HEK293 (cell line): ENCODE results near the gene PBX2.
A peak's percentile ranks its signal among the peaks of the same experiment; 100 is the strongest.

Experiments used
- CTCF ChIA-PET: fragments of 350-600 bp; formaldehyde crosslinking; extraction: SDS; loops from one replicate; lab custom pipeline; 2021; ENCODE audit warnings: antibody characterized with exemption; lab: Yijun Ruan, JAX
- POLR2A ChIA-PET: fragments of 300-600 bp; formaldehyde crosslinking; extraction: SDS; loops from one replicate; lab custom pipeline; 2020; ENCODE audit warnings: antibody characterized with exemption, inconsistent platforms; lab: Yijun Ruan, JAX
- H3K27ac ChIP-seq: fragments of 200-500 bp; sonication (Bioruptor generic); 2 replicates; pipeline ENCODE4 v1.5.1; 2014; ENCODE audit warnings: low read depth, low read length, control low read depth, inconsistent platforms; ENCODE audit errors: extremely low read depth
- H3K36me3 ChIP-seq, 2 experiments: fragments of 200-500 bp in 1 of 2; sonication (Bioruptor generic) in 1 of 2; 1 replicate in 1 of 2; 2 replicates in 1 of 2; pipeline ENCODE4 v1.5.1; 2014 to 2017; ENCODE audit warnings: inconsistent platforms in 2 of 2, low read length in 2 of 2; ENCODE audit not compliant: control insufficient read depth in 2 of 2, insufficient read depth in 1 of 2
- H3K4me1 ChIP-seq: fragments of 200-500 bp; sonication (Bioruptor generic); 2 replicates; pipeline ENCODE4 v1.5.1; 2014; ENCODE audit warnings: mild to moderate bottlenecking, low read length, inconsistent platforms; ENCODE audit not compliant: control insufficient read depth, insufficient read depth
- H3K4me3 ChIP-seq: 2 replicates; pipeline ENCODE4 v1.5.1; 2011; ENCODE audit warnings: low read depth, mild to moderate bottlenecking, control low read depth, low read length, moderate library complexity
- H3K9me3 ChIP-seq: fragments of 200-500 bp; sonication (Bioruptor generic); 2 replicates; pipeline ENCODE4 v1.5.1; 2014; ENCODE audit warnings: low read depth, low read length, inconsistent platforms; ENCODE audit not compliant: control insufficient read depth, insufficient read depth
- BCL6B ChIP-seq: fragments of 450-650 bp; formaldehyde crosslinking; IDR thresholded peaks from 2 replicates; pipeline ENCODE4 v1.5.1; 2017; ENCODE audit warnings: missing biosample characterization, missing genetic modification characterization
- HIC1 ChIP-seq: fragments of 450-650 bp; formaldehyde crosslinking; IDR thresholded peaks from 2 replicates; pipeline ENCODE4 v1.5.1; 2016; ENCODE audit warnings: missing biosample characterization, missing genetic modification characterization
- KLF16 ChIP-seq: fragments of 450-650 bp; formaldehyde crosslinking; IDR thresholded peaks from 2 replicates; pipeline ENCODE4 v1.5.1; 2017; ENCODE audit warnings: missing biosample characterization, missing genetic modification characterization
- KLF8 ChIP-seq: fragments of 450-650 bp; formaldehyde crosslinking; IDR thresholded peaks from 2 replicates; pipeline ENCODE4 v1.5.1; 2016; ENCODE audit warnings: missing biosample characterization, missing genetic modification characterization
- OSR2 ChIP-seq: fragments of 450-650 bp; formaldehyde crosslinking; IDR thresholded peaks from 2 replicates; pipeline ENCODE4 v1.5.1; 2016; ENCODE audit warnings: missing biosample characterization, missing genetic modification characterization
- PATZ1 ChIP-seq: fragments of 450-650 bp; formaldehyde crosslinking; IDR thresholded peaks from 2 replicates; pipeline ENCODE4 v1.5.1; 2016; ENCODE audit warnings: missing biosample characterization, missing genetic modification characterization
- PRDM6 ChIP-seq: fragments of 450-650 bp; formaldehyde crosslinking; IDR thresholded peaks from 2 replicates; pipeline ENCODE4 v1.5.1; 2017; ENCODE audit warnings: missing biosample characterization, missing genetic modification characterization
- RBAK ChIP-seq: fragments of 450-650 bp; formaldehyde crosslinking; IDR thresholded peaks from 2 replicates; pipeline ENCODE4 v1.5.1; 2016; ENCODE audit warnings: missing biosample characterization, missing genetic modification characterization
- TRIM28 ChIP-seq: IDR thresholded peaks from 2 replicates; pipeline ENCODE4 v1.6.1; 2011; ENCODE audit warnings: low read length, control low read depth, borderline replicate concordance
- ZNF10 ChIP-seq: fragments of 450-650 bp; formaldehyde crosslinking; IDR thresholded peaks from 2 replicates; pipeline ENCODE4 v1.5.1; 2017; ENCODE audit warnings: missing biosample characterization, missing genetic modification characterization
- ZNF18 ChIP-seq: fragments of 450-650 bp; formaldehyde crosslinking; IDR thresholded peaks from 2 replicates; pipeline ENCODE4 v1.5.1; 2016; ENCODE audit warnings: missing biosample characterization, missing genetic modification characterization
- ZNF416 ChIP-seq: fragments of 450-650 bp; formaldehyde crosslinking; IDR thresholded peaks from 2 replicates; pipeline ENCODE4 v1.5.1; 2016; ENCODE audit warnings: missing biosample characterization, missing genetic modification characterization
- ZNF433 ChIP-seq: fragments of 450-650 bp; formaldehyde crosslinking; IDR thresholded peaks from 2 replicates; pipeline ENCODE4 v1.5.1; 2016; ENCODE audit warnings: missing biosample characterization, missing genetic modification characterization, low read depth
- ZNF501 ChIP-seq: fragments of 450-650 bp; formaldehyde crosslinking; IDR thresholded peaks from 2 replicates; pipeline ENCODE4 v1.5.1; 2016; ENCODE audit warnings: missing biosample characterization, missing genetic modification characterization
- ZNF561 ChIP-seq: fragments of 450-650 bp; IDR thresholded peaks from 2 replicates; pipeline ENCODE4 v1.5.1; 2018; ENCODE audit warnings: missing biosample characterization, missing genetic modification characterization, borderline replicate concordance
- ZNF600 ChIP-seq: fragments of 450-650 bp; formaldehyde crosslinking; IDR thresholded peaks from 2 replicates; pipeline ENCODE4 v1.5.1; 2016; ENCODE audit warnings: missing biosample characterization, missing genetic modification characterization
- ZNF621 ChIP-seq: fragments of 450-650 bp; formaldehyde crosslinking; IDR thresholded peaks from 2 replicates; pipeline ENCODE4 v1.5.1; 2017; ENCODE audit warnings: missing biosample characterization, missing genetic modification characterization
- ZNF692 ChIP-seq: fragments of 450-650 bp; formaldehyde crosslinking; IDR thresholded peaks from 2 replicates; pipeline ENCODE4 v1.5.1; 2016; ENCODE audit warnings: missing biosample characterization, missing genetic modification characterization
- ZNF707 ChIP-seq: fragments of 450-650 bp; formaldehyde crosslinking; IDR thresholded peaks from 2 replicates; pipeline ENCODE4 v1.5.1; 2016; ENCODE audit warnings: missing biosample characterization, missing genetic modification characterization
- ZNF76 ChIP-seq: fragments of 450-650 bp; formaldehyde crosslinking; IDR thresholded peaks from 2 replicates; pipeline ENCODE4; 2016; ENCODE audit warnings: low read depth, missing biosample characterization, missing genetic modification characterization, borderline replicate concordance
- TF ChIP-seq, protein P1 (sequence below): fragments of 450-650 bp; formaldehyde crosslinking; IDR thresholded peaks from 2 replicates; pipeline ENCODE4 v1.5.1; 2016; ENCODE audit warnings: missing biosample characterization, missing genetic modification characterization
- TF ChIP-seq, protein P2 (sequence below): fragments of 450-650 bp; formaldehyde crosslinking; optimal IDR thresholded peaks from 2 replicates; pipeline ENCODE3; 2016; ENCODE audit warnings: missing biosample characterization, mild to moderate bottlenecking, missing genetic modification characterization

The PBX2 gene

DNA sequence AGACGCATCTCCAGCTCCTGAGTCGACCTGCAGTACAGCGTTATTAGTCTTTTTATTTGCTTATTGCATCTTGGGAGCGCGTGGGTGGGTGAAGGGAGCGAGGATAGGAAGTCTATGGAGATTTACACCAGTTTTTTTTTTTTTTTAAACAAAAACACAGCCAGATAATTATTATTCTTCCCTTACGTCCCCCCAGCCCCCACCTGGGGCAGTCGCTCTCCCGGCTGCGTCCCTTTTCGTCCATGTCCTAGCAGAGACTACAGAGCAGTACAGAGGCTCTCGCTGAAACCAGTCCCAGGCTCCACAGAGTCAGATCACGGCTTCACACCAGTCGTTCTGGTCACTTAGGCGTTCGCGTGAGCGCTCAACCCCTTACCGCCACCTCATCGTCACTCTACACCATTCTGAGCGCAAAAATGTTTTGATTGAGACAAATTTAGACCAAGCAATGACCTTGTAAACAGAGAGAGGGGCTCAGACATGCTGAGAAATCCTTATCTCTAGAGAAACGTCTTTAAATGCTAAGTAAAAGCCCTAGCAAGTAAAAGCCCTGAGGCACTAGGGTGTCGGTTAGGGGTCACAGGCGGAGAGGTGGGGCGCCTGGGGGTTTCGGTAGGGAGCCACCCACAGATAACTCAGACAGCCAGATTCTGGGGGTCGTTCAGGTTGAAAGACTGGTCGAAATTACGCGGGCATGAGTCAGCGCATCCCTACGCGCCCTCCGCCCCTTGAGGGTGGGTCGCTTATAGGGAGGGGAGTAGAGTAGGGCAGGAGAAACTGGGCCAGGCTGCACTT, 37.0 kb downstream of the PBX2 start:
- peaks cover 17 to 29% of the 10 kb centered on the region in 2 experiments for H3K36me3 ChIP-seq
- CTCF ChIA-PET, result interaction anchor here (0.6 to 1.7 kb wide), 9 partner anchors 11 to 1224 kb away, joined by 3 to 8 read pairs (median 4); partner anchors contain the start of gene EGFL8
- no peaks in the 10 kb centered on the region for H3K9me3 ChIP-seq
- H3K4me3 ChIP-seq, result peak overlapping the region; percentile 66
- H3K4me1 ChIP-seq, result peaks cover 7% of the 10 kb centered on the region; the same call in 1 of the 2 replicates
- POLR2A ChIA-PET, result interaction anchor here (0.6 to 3.4 kb wide), 11 partner anchors 8 to 817 kb away, joined by 3 to 38 read pairs (median 6); partner anchors contain the start of genes AGPAT1, ATF6B, DDX39B and FKBPL
- peak overlapping the region; percentile 80 for H3K27ac ChIP-seq
- TF ChIP-seq OSR2 (tag by site-specific recombination), result no peak
- TF ChIP-seq, protein P1, sequence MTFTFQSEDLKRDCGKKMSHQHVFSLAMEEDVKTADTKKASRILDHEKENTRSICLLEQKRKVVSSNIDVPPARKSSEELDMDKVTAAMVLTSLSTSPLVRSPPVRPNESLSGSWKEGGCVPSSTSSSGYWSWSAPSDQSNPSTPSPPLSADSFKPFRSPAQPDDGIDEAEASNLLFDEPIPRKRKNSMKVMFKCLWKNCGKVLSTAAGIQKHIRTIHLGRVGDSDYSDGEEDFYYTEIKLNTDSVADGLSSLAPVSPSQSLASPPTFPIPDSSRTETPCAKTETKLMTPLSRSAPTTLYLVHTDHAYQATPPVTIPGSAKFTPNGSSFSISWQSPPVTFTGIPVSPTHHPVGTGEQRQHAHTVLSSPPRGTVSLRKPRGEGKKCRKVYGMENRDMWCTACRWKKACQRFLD (tag by site-specific recombination), result no peak
- TF ChIP-seq HIC1 (tag by site-specific recombination), result no peak
- TF ChIP-seq, protein P2, sequence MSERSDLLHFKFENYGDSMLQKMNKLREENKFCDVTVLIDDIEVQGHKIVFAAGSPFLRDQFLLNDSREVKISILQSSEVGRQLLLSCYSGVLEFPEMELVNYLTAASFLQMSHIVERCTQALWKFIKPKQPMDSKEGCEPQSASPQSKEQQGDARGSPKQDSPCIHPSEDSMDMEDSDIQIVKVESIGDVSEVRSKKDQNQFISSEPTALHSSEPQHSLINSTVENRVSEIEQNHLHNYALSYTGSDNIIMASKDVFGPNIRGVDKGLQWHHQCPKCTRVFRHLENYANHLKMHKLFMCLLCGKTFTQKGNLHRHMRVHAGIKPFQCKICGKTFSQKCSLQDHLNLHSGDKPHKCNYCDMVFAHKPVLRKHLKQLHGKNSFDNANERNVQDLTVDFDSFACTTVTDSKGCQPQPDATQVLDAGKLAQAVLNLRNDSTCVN, result peak; percentile 10
- peak; percentile 65; the same call in 1 of the 2 replicates for TF ChIP-seq PATZ1 (tag by site-specific recombination)
- no peak for TF ChIP-seq ZNF416 (tag by site-specific recombination)
- TF ChIP-seq KLF16 (tag by site-specific recombination), result no peak
- 0 out of 2 replicates have a peak, but pooled peaks have one; percentile 19 for TF ChIP-seq ZNF600
- no peak; the same call in 1 of the 2 replicates for TF ChIP-seq KLF8
- no peak for TF ChIP-seq ZNF692 (tag by site-specific recombination)
- peak; percentile 49; the same call in 1 of the 2 replicates for TF ChIP-seq PRDM6 (tag by site-specific recombination)
- TF ChIP-seq TRIM28, result no peak
- TF ChIP-seq ZNF76 (tag by site-specific recombination), result no peak
- TF ChIP-seq ZNF18 (tag by site-specific recombination), result peak; percentile 93
- no peak for TF ChIP-seq ZNF561 (tag by site-specific recombination)
- no peak for TF ChIP-seq RBAK (tag by site-specific recombination)
- TF ChIP-seq ZNF621 (tag by site-specific recombination), result no peak
- TF ChIP-seq ZNF433 (tag by site-specific recombination), result no peak
- no peak for TF ChIP-seq BCL6B (tag by site-specific recombination)
- TF ChIP-seq ZNF707 (tag by site-specific recombination), result no peak
- TF ChIP-seq ZNF501 (tag by site-specific recombination), result no peak
- no peak for TF ChIP-seq ZNF10 (tag by site-specific recombination)
